Peyer's patch (tissue), 4 donors: Measurements from ENCODE around the gene SLC16A12. TPM values are rescaled to one million over a fixed set of nuclear protein-coding genes. Genes with fewer than 3 reads are reported as not detected.

Experiments
- DNase-seq, 3 donors: peaks; one replicate each; pipeline ENCODE4 v3.0.0-alpha.2; 2017 to 2019
- H3K27ac ChIP-seq, 4 donors: fragments of 200-600 bp; sonication (generic); one replicate each; pipeline ENCODE4 v1.5.1; 2016 to 2019
- H3K27me3 ChIP-seq, 2 donors: fragments of 200-600 bp; sonication (generic); one replicate each; pipeline ENCODE4 v1.5.1; 2019
- H3K36me3 ChIP-seq, 3 donors: fragments of 200-600 bp; sonication (generic); one replicate each; pipeline ENCODE4 v1.5.1; 2016 to 2019
- H3K4me1 ChIP-seq, 4 donors: fragments of 200-600 bp; sonication (generic); one replicate each; pipeline ENCODE4 v1.5.1; 2016 to 2019
- H3K4me3 ChIP-seq, 4 donors: fragments of 200-600 bp; sonication (generic); 1 replicate in 3 of 4; 2 replicates in 1 of 4; pipeline ENCODE4 v1.5.1; 2016 to 2019; ENCODE audit warnings: mild to moderate bottlenecking in 1 of 4
- H3K9me3 ChIP-seq, 4 donors: fragments of 200-600 bp; sonication (generic); one replicate each; pipeline ENCODE4 v1.5.1; 2016 to 2019; ENCODE audit warnings: mild to moderate bottlenecking in 1 of 4
- CTCF ChIP-seq, 6 experiments: fragments of 450-650 bp in 4 of 6; fragments of 200-600 bp in 2 of 6; sonication (generic) in 1 of 6; IDR thresholded peaks; one replicate each; pipeline ENCODE4 v1.5.1; 2017 to 2019; ENCODE audit warnings: antibody characterized with exemption in 6 of 6, mild to moderate bottlenecking in 3 of 6, moderate library complexity in 1 of 6
- POLR2A ChIP-seq, 2 donors: fragments of 450-650 bp; IDR thresholded peaks; one replicate each; pipeline ENCODE4 v1.5.1; 2017; ENCODE audit warnings: antibody characterized with exemption in 2 of 2, mild to moderate bottlenecking in 2 of 2, moderate library complexity in 2 of 2
- total RNA-seq, 4 donors: library from RNA; depleted of rRNA; stranded (reverse); fragments of >200 nt; gene quantifications; one replicate each; pipeline ENCODE4 v1.1.0, GENCODE V29; 2016

SLC16A12 gene
- total RNA-seq, 4 donors from 2014 or later, result 0.38 TPM; not detected in 3

- Histone ChIP-seq H3K4me3 (no peak overlapping the region), H3K36me3 (no peaks in the 10 kb centered on the region), H3K9me3 (no peaks in the 10 kb centered on the region), H3K4me1 (no peaks in the 10 kb centered on the region), H3K27me3 (no peaks in the 10 kb centered on the region), H3K27ac (no peak overlapping the region)
- TF ChIP-seq POLR2A (IDR thresholded peaks at IDR 0.05) (no peak), CTCF (IDR thresholded peaks at IDR 0.05) (no peak)
- no peak for DNase-seq
These were observed 19.0 kb upstream of the SLC16A12 start for GRCh38 chr10:89554433-89554832.

GRCh38 chr10:89553064-89553734 lies 17.8 kb upstream of the SLC16A12 start:
- no peaks in the 10 kb centered on the region for H3K4me1 ChIP-seq
- no peak overlapping the region for H3K4me3 ChIP-seq
- TF ChIP-seq POLR2A (IDR thresholded peaks at IDR 0.05) (no peak), CTCF (IDR thresholded peaks at IDR 0.05) (no peak)
- no peaks in the 10 kb centered on the region for H3K27me3 ChIP-seq
- no peak for DNase-seq
- H3K9me3 ChIP-seq, result no peaks in the 10 kb centered on the region
- H3K27ac ChIP-seq, result no peak overlapping the region
- H3K36me3 ChIP-seq, result no peaks in the 10 kb centered on the region

DNA sequence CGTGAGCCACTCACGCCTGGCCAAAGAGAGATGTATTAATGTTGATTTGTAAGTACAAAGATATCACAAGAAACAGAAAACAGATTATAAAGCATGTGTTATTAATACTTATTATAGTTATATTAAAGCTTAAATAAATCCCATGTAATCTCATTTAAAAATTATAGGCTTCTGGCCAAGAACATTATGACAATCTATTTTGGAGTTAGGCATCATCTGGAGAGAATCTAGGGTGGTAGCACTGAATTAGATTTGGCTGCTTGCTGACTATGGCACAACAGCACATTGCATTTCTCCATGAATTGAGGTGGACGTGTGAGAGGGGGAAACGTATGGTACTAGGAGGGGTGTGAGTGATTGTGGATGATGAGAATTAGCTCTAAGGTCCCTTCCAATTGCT lies 16.8 kb upstream of the SLC16A12 start:
- H3K9me3 ChIP-seq, result no peaks in the 10 kb centered on the region
- H3K27me3 ChIP-seq, result no peaks in the 10 kb centered on the region
- no peak overlapping the region for H3K27ac ChIP-seq
- TF ChIP-seq CTCF (IDR thresholded peaks at IDR 0.05) (no peak), POLR2A (IDR thresholded peaks at IDR 0.05) (no peak)
- H3K4me1 ChIP-seq, result no peaks in the 10 kb centered on the region
- no peaks in the 10 kb centered on the region for H3K36me3 ChIP-seq
- no peak overlapping the region for H3K4me3 ChIP-seq
- no peak for DNase-seq

- H3K36me3 ChIP-seq, result no peaks in the 10 kb centered on the region
- no peaks in the 10 kb centered on the region for H3K27me3 ChIP-seq
- no peak for DNase-seq
- H3K9me3 ChIP-seq, result no peaks in the 10 kb centered on the region
- H3K4me1 ChIP-seq, result no peaks in the 10 kb centered on the region
- TF ChIP-seq CTCF (IDR thresholded peaks at IDR 0.05), result no peak
- no peak for TF ChIP-seq POLR2A (IDR thresholded peaks at IDR 0.05)
- no peak overlapping the region for H3K4me3 ChIP-seq
- no peak overlapping the region for H3K27ac ChIP-seq
These were observed 15.1 kb upstream of the SLC16A12 start for GRCh38 chr10:89550509-89550908.

DNA sequence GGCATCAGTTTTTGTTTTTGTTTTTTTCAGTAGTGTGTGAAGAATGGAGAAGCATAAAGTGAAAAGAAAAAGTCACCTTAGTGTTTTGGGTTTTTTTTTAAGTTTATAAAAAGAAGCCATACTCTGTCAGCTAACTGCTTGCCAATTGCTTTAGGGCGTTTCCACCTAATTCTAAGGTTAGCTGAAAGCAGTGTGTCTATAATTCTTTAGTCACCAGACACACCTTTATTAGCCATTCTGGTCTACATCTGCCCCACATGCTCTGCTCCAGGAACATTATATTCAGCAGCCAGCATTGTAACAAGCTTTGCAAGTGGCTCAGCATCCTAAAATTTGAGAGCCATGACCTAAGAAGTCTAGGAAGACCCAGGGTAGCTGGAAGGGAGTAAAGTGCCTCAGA lies 14.1 kb upstream of the SLC16A12 start:
- no peak for TF ChIP-seq POLR2A (IDR thresholded peaks at IDR 0.05)
- no peak for TF ChIP-seq CTCF (IDR thresholded peaks at IDR 0.05)

GRCh38 chr10:89548673-89549072 lies 13.3 kb upstream of the SLC16A12 start:
- Histone ChIP-seq H3K27ac (no peak overlapping the region), H3K27me3 (no peaks in the 10 kb centered on the region), H3K9me3 (no peaks in the 10 kb centered on the region), H3K36me3 (no peaks in the 10 kb centered on the region), H3K4me1 (no peaks in the 10 kb centered on the region), H3K4me3 (no peak overlapping the region)
- DNase-seq, result no peak
- TF ChIP-seq POLR2A (IDR thresholded peaks at IDR 0.05) (no peak), CTCF (IDR thresholded peaks at IDR 0.05) (no peak)

More for the DNA sequence above, 14.1 kb upstream of the SLC16A12 start:
- Histone ChIP-seq H3K9me3 (no peaks in the 10 kb centered on the region), H3K36me3 (no peaks in the 10 kb centered on the region), H3K27ac (no peak overlapping the region), H3K4me3 (no peak overlapping the region), H3K27me3 (no peaks in the 10 kb centered on the region), H3K4me1 (no peaks in the 10 kb centered on the region)
- no peak for DNase-seq
